ENCODE measurements around the gene CELA3A. TPM values are rescaled to one million over a fixed set of nuclear protein-coding genes. Genes with fewer than 3 reads are reported as not detected.
"Not testable (repeated sequence)": the region's sequence is repeated elsewhere in the genome, so short reads cannot be mapped to it uniquely, and the experiment has no call there.

CELA3A gene
- total RNA-seq, 1 donor from 2014 or later = not detected

DNA sequence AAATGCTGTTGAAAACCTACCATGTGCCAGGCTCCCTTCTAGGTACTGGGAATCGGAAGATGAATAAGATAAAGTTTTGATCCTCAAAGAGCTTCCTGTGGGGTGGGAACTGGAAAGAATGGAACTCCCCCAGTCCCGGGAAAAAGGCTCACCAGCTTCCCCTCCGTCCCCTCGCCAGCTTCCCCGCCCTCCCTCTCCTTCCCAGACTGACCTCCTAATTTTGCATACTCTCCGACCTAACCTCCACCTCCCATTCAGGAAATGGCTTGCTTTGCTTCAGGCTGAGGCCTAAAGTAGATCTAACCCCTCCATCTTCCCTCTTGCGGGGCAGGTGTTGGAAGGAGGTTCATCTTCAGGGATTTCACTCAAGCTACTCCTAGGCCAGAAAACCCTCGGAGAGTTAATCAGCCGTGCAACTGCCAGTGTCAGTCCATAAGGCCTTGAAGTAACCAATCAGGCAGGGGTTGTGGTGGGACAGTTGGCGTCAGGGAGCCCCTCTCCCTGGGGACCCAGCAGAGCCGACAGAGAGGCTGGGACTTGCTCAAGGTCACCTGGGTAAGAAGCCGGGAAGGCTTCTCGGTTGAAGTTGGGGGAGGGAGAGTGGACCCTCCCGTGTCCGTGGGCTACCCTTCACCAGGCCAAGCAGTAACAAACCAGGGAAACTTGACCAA, 2.7 kb upstream of the CELA3A start:
- not testable (repeated sequence) for H4K20me1 ChIP-seq (ENCODE audit: insufficient read depth, low read length); H3K27ac ChIP-seq (ENCODE audit: low read depth, low read length); FAIRE-seq; H3K4me2 ChIP-seq (ENCODE audit: low read length); H3K9me3 Mint-ChIP-seq (ENCODE audit: unreplicated experiment); DNase-seq (ENCODE audit: low read depth); H3K4me3 Mint-ChIP-seq (ENCODE audit: unreplicated experiment); H3K36me3 ChIP-seq (ENCODE audit: insufficient read depth, low read length); H3K4me1 ChIP-seq (ENCODE audit: insufficient read depth, low read length); H2AFZ ChIP-seq (ENCODE audit: low read depth, low read length); H3K27ac Mint-ChIP-seq (ENCODE audit: unreplicated experiment); H3K79me2 ChIP-seq (ENCODE audit: insufficient read depth, low read length); H3K36me3 Mint-ChIP-seq (ENCODE audit: low read depth, unreplicated experiment); H3K4me3 ChIP-seq (ENCODE audit: insufficient read depth, low read depth, low read length); H3K9me3 ChIP-seq (ENCODE audit: insufficient read depth, low read depth, low read length); H3K4me1 Mint-ChIP-seq (ENCODE audit: low read depth, unreplicated experiment); H3K27me3 ChIP-seq (ENCODE audit: insufficient read depth, low read length); H3K9ac ChIP-seq (ENCODE audit: low read length); H3K27me3 Mint-ChIP-seq (ENCODE audit: low read depth, unreplicated experiment)

DNA sequence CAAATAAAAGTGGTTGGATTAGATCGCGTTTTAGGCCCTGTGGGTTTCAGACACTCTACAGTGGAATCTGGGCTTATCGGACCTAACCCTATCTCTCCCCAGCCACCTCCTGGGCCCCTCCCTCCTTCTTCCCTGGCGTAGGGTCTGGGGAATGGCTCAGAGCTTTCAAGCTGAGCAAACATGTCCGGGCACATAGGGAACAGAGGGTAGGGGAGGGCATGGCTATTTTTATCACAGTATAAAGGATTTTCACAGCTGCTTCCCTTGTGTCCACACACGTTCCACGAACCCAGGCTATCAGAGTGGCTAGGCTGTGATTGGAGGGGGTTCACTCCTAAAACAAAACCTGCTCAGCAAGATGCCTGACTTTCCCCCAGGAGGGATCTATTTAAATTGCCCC, 1.8 kb upstream of the CELA3A start:
- H3K9me3 ChIP-seq (ENCODE audit: insufficient read depth, low read depth, low read length); H4K20me1 ChIP-seq (ENCODE audit: insufficient read depth, low read length); H3K27me3 ChIP-seq (ENCODE audit: insufficient read depth, low read length); H2AFZ ChIP-seq (ENCODE audit: low read depth, low read length); FAIRE-seq; H3K27ac ChIP-seq (ENCODE audit: low read depth, low read length); H3K4me1 Mint-ChIP-seq (ENCODE audit: low read depth, unreplicated experiment); H3K36me3 ChIP-seq (ENCODE audit: insufficient read depth, low read length); H3K79me2 ChIP-seq (ENCODE audit: insufficient read depth, low read length); H3K4me3 Mint-ChIP-seq (ENCODE audit: unreplicated experiment); H3K4me1 ChIP-seq (ENCODE audit: insufficient read depth, low read length); H3K9ac ChIP-seq (ENCODE audit: low read length); H3K36me3 Mint-ChIP-seq (ENCODE audit: low read depth, unreplicated experiment); H3K27ac Mint-ChIP-seq (ENCODE audit: unreplicated experiment); H3K4me3 ChIP-seq (ENCODE audit: insufficient read depth, low read depth, low read length); H3K4me2 ChIP-seq (ENCODE audit: low read length); DNase-seq (ENCODE audit: low read depth); H3K9me3 Mint-ChIP-seq (ENCODE audit: unreplicated experiment); H3K27me3 Mint-ChIP-seq (ENCODE audit: low read depth, unreplicated experiment): not testable (repeated sequence)

DNA sequence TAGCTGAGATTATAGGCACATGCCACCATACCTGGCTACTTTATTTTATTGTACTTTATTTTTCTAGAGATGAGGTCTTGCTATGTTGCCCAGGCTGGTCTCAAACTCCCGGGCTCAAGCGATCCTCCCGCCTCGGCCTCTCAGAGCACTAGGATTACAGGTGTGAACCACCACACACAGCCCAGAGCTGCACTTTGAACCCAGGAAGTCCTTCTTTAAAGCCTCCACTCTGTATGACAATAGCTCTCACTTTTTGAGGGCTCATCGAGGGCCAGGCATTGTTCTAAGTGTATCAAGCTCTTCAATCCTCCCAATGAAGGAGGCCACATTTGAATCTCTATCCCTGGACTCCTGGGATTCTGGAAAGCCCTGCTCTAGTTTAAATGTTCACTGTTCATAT, 1.0 kb downstream of the CELA3A start:
- H3K9ac ChIP-seq (ENCODE audit: low read length); DNase-seq (ENCODE audit: low read depth); H3K27me3 Mint-ChIP-seq (ENCODE audit: low read depth, unreplicated experiment); H3K27ac ChIP-seq (ENCODE audit: low read depth, low read length); H3K27me3 ChIP-seq (ENCODE audit: insufficient read depth, low read length); H3K9me3 ChIP-seq (ENCODE audit: insufficient read depth, low read depth, low read length); H3K36me3 ChIP-seq (ENCODE audit: insufficient read depth, low read length); H3K79me2 ChIP-seq (ENCODE audit: insufficient read depth, low read length); H3K4me1 ChIP-seq (ENCODE audit: insufficient read depth, low read length); H3K4me3 ChIP-seq (ENCODE audit: insufficient read depth, low read depth, low read length); H3K4me2 ChIP-seq (ENCODE audit: low read length); H3K36me3 Mint-ChIP-seq (ENCODE audit: low read depth, unreplicated experiment); H4K20me1 ChIP-seq (ENCODE audit: insufficient read depth, low read length); H3K4me1 Mint-ChIP-seq (ENCODE audit: low read depth, unreplicated experiment); H3K4me3 Mint-ChIP-seq (ENCODE audit: unreplicated experiment); FAIRE-seq; H3K27ac Mint-ChIP-seq (ENCODE audit: unreplicated experiment); H3K9me3 Mint-ChIP-seq (ENCODE audit: unreplicated experiment); H2AFZ ChIP-seq (ENCODE audit: low read depth, low read length): not testable (repeated sequence)

- H3K9me3 Mint-ChIP-seq (ENCODE audit: unreplicated experiment); H2AFZ ChIP-seq (ENCODE audit: low read depth, low read length); H3K9ac ChIP-seq (ENCODE audit: low read length); H3K4me1 Mint-ChIP-seq (ENCODE audit: low read depth, unreplicated experiment); H4K20me1 ChIP-seq (ENCODE audit: insufficient read depth, low read length); H3K4me2 ChIP-seq (ENCODE audit: low read length); H3K27me3 Mint-ChIP-seq (ENCODE audit: low read depth, unreplicated experiment); H3K4me1 ChIP-seq (ENCODE audit: insufficient read depth, low read length); H3K4me3 Mint-ChIP-seq (ENCODE audit: unreplicated experiment); H3K9me3 ChIP-seq (ENCODE audit: insufficient read depth, low read depth, low read length); DNase-seq (ENCODE audit: low read depth); H3K4me3 ChIP-seq (ENCODE audit: insufficient read depth, low read depth, low read length); FAIRE-seq; H3K27me3 ChIP-seq (ENCODE audit: insufficient read depth, low read length); H3K36me3 Mint-ChIP-seq (ENCODE audit: low read depth, unreplicated experiment); H3K27ac ChIP-seq (ENCODE audit: low read depth, low read length); H3K27ac Mint-ChIP-seq (ENCODE audit: unreplicated experiment); H3K36me3 ChIP-seq (ENCODE audit: insufficient read depth, low read length); H3K79me2 ChIP-seq (ENCODE audit: insufficient read depth, low read length): not testable (repeated sequence)
Observed at GRCh38 chr1:22002875-22003274, 1.4 kb downstream of the CELA3A start.

DNA sequence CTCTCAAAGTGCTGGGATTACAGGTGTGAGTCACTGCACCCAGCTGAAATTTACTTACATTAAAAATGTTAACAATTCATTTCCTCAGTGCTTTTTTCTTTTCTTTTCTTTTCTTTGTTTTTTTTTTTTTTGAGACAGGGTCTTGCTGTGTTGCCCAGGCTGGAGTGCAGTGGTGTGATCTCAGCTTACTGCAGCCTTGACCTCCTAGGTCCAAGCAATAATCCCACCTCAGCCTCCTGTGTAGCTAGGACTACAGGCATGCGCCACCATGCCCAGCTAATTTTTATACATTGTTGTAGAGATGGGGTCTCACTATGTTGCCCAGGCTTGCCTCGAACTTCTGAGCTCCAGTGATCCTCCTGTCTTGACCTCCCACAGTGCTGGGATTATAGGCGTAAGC, 2.5 kb downstream of the CELA3A start:
- H3K27ac Mint-ChIP-seq (ENCODE audit: unreplicated experiment); H3K27ac ChIP-seq (ENCODE audit: low read depth, low read length); H2AFZ ChIP-seq (ENCODE audit: low read depth, low read length); H3K4me1 Mint-ChIP-seq (ENCODE audit: low read depth, unreplicated experiment); H4K20me1 ChIP-seq (ENCODE audit: insufficient read depth, low read length); H3K4me2 ChIP-seq (ENCODE audit: low read length); FAIRE-seq; H3K36me3 ChIP-seq (ENCODE audit: insufficient read depth, low read length); H3K4me3 Mint-ChIP-seq (ENCODE audit: unreplicated experiment); H3K79me2 ChIP-seq (ENCODE audit: insufficient read depth, low read length); H3K36me3 Mint-ChIP-seq (ENCODE audit: low read depth, unreplicated experiment); H3K9me3 Mint-ChIP-seq (ENCODE audit: unreplicated experiment); H3K4me1 ChIP-seq (ENCODE audit: insufficient read depth, low read length); H3K9ac ChIP-seq (ENCODE audit: low read length); H3K4me3 ChIP-seq (ENCODE audit: insufficient read depth, low read depth, low read length); H3K9me3 ChIP-seq (ENCODE audit: insufficient read depth, low read depth, low read length); H3K27me3 Mint-ChIP-seq (ENCODE audit: low read depth, unreplicated experiment); DNase-seq (ENCODE audit: low read depth); H3K27me3 ChIP-seq (ENCODE audit: insufficient read depth, low read length): not testable (repeated sequence)

Measured in astrocyte (in vitro differentiated cells and primary cell).